ENCODE data around the gene CCDC197.

CCDC197 gene

GRCh38 chr14:94005324-94006073 lies 8.4 kb downstream of the CCDC197 start:
- Histone ChIP-seq H3K36me3 (replicated peaks) (no peaks in the 10 kb centered on the region), H3K4me3 (no peak overlapping the region), H3K9me3 (no peaks in the 10 kb centered on the region), H3K4me1 (0 out of 2 replicates have a peak, but pooled peaks cover 3% of the 10 kb centered on the region), H3K27me3 (ENCODE audit: low read depth) (no peaks in the 10 kb centered on the region; the same call in 1 of the 2 replicates)
- in situ Hi-C loops (cut with MboI; ENCODE audit: low sequenced_read_pairs): no loop called here
- peak in 1 of 2 experiments; percentile 51 for DNase-seq (ENCODE audit: low spot score in 2 of 2)

GRCh38 chr14:94008234-94008633 lies 11.1 kb downstream of the CCDC197 start:
- in situ Hi-C loops (cut with MboI; ENCODE audit: low sequenced_read_pairs): no loop called here

GRCh38 chr14:94009767-94010166 lies 12.7 kb downstream of the CCDC197 start:
- in situ Hi-C loops (cut with MboI; ENCODE audit: low sequenced_read_pairs): no loop called here
- Histone ChIP-seq H3K9me3 (no peaks in the 10 kb centered on the region), H3K4me1 (0 out of 2 replicates have a peak, but pooled peaks cover 3% of the 10 kb centered on the region), H3K27me3 (ENCODE audit: low read depth) (no peaks in the 10 kb centered on the region; the same call in 1 of the 2 replicates), H3K36me3 (replicated peaks) (no peaks in the 10 kb centered on the region), H3K4me3 (no peak overlapping the region)
- no peak for DNase-seq (ENCODE audit: low spot score in 2 of 2)

More at GRCh38 chr14:94008234-94008633, 11.1 kb downstream of the CCDC197 start:
- Histone ChIP-seq H3K4me3 (no peak overlapping the region), H3K4me1 (0 out of 2 replicates have a peak, but pooled peaks cover 3% of the 10 kb centered on the region), H3K36me3 (replicated peaks) (no peaks in the 10 kb centered on the region), H3K9me3 (no peaks in the 10 kb centered on the region), H3K27me3 (ENCODE audit: low read depth) (no peaks in the 10 kb centered on the region; the same call in 1 of the 2 replicates)
- no peak for DNase-seq (ENCODE audit: low spot score in 2 of 2)

- no peaks in the 10 kb centered on the region for H3K4me1 ChIP-seq
- in situ Hi-C loops (cut with MboI; ENCODE audit: low sequenced_read_pairs): no loop called here
- no peak overlapping the region for H3K4me3 ChIP-seq
- no peaks in the 10 kb centered on the region for H3K9me3 ChIP-seq
- no peak for DNase-seq (ENCODE audit: low spot score in 2 of 2)
- H3K27me3 ChIP-seq (ENCODE audit: low read depth): peaks cover 2% of the 10 kb centered on the region; the same call in 1 of the 2 replicates
- H3K36me3 ChIP-seq (replicated peaks): no peaks in the 10 kb centered on the region
Measured at GRCh38 chr14:94010625-94011024, 13.5 kb downstream of the CCDC197 start.

GRCh38 chr14:94011795-94012194 lies 14.7 kb downstream of the CCDC197 start:
- H3K4me1 ChIP-seq: no peaks in the 10 kb centered on the region
- H3K36me3 ChIP-seq (replicated peaks): no peaks in the 10 kb centered on the region
- H3K27me3 ChIP-seq (ENCODE audit: low read depth): peaks cover 2% of the 10 kb centered on the region; the same call in 1 of the 2 replicates
- DNase-seq (ENCODE audit: low spot score in 2 of 2): no peak
- H3K9me3 ChIP-seq: no peaks in the 10 kb centered on the region
- in situ Hi-C loops (cut with MboI; ENCODE audit: low sequenced_read_pairs): no loop called here
- no peak overlapping the region for H3K4me3 ChIP-seq

GRCh38 chr14:94014382-94014781 lies 17.3 kb downstream of the CCDC197 start:
- no peaks in the 10 kb centered on the region for H3K9me3 ChIP-seq
- H3K36me3 ChIP-seq (replicated peaks): no peaks in the 10 kb centered on the region
- H3K4me1 ChIP-seq: no peaks in the 10 kb centered on the region
- peaks cover 2% of the 10 kb centered on the region; the same call in 1 of the 2 replicates for H3K27me3 ChIP-seq (ENCODE audit: low read depth)
- H3K4me3 ChIP-seq: no peak overlapping the region
- in situ Hi-C loops (cut with MboI; ENCODE audit: low sequenced_read_pairs): no loop called here
- DNase-seq (ENCODE audit: low spot score in 2 of 2): no peak

GRCh38 chr14:94015223-94015622 lies 18.1 kb downstream of the CCDC197 start:
- Histone ChIP-seq H3K27me3 (ENCODE audit: low read depth) (peaks cover 2% of the 10 kb centered on the region; the same call in 1 of the 2 replicates), H3K36me3 (replicated peaks) (no peaks in the 10 kb centered on the region), H3K4me1 (no peaks in the 10 kb centered on the region), H3K9me3 (no peaks in the 10 kb centered on the region), H3K4me3 (no peak overlapping the region)
- DNase-seq (ENCODE audit: low spot score in 2 of 2): no peak
- in situ Hi-C loops (cut with MboI; ENCODE audit: low sequenced_read_pairs): no loop called here

GRCh38 chr14:94016446-94016976 lies 19.4 kb downstream of the CCDC197 start:
- Histone ChIP-seq H3K36me3 (replicated peaks) (no peaks in the 10 kb centered on the region), H3K27me3 (ENCODE audit: low read depth) (peaks cover 2% of the 10 kb centered on the region; the same call in 1 of the 2 replicates), H3K4me1 (no peaks in the 10 kb centered on the region), H3K9me3 (no peaks in the 10 kb centered on the region), H3K4me3 (no peak overlapping the region)
- DNase-seq (ENCODE audit: low spot score in 2 of 2): no peak
- in situ Hi-C loops (cut with MboI; ENCODE audit: low sequenced_read_pairs): no loop called here

GRCh38 chr14:94018308-94018707 lies 21.2 kb downstream of the CCDC197 start:
- Histone ChIP-seq H3K9me3 (no peaks in the 10 kb centered on the region), H3K4me1 (0 out of 2 replicates have a peak, but pooled peaks cover 2% of the 10 kb centered on the region), H3K27me3 (ENCODE audit: low read depth) (peaks cover 2% of the 10 kb centered on the region; the same call in 1 of the 2 replicates), H3K4me3 (no peak overlapping the region), H3K36me3 (replicated peaks) (no peaks in the 10 kb centered on the region)
- in situ Hi-C loops (cut with MboI; ENCODE audit: low sequenced_read_pairs): no loop called here
- DNase-seq (ENCODE audit: low spot score in 2 of 2): no peak

- Histone ChIP-seq H3K27me3 (ENCODE audit: low read depth) (peaks cover 2% of the 10 kb centered on the region; the same call in 1 of the 2 replicates), H3K4me1 (0 out of 2 replicates have a peak, but pooled peaks cover 2% of the 10 kb centered on the region), H3K9me3 (no peaks in the 10 kb centered on the region), H3K36me3 (replicated peaks) (no peaks in the 10 kb centered on the region), H3K4me3 (no peak overlapping the region)
- in situ Hi-C loops (cut with MboI; ENCODE audit: low sequenced_read_pairs): no loop called here
- DNase-seq (ENCODE audit: low spot score in 2 of 2): no peak
Measured at GRCh38 chr14:94019329-94019728, 22.2 kb downstream of the CCDC197 start.

GRCh38 chr14:94020267-94020666 lies 23.2 kb downstream of the CCDC197 start:
- no peaks in the 10 kb centered on the region for H3K36me3 ChIP-seq (replicated peaks)
- H3K9me3 ChIP-seq: no peaks in the 10 kb centered on the region
- no peak overlapping the region for H3K4me3 ChIP-seq
- 0 out of 2 replicates have a peak, but pooled peaks cover 2% of the 10 kb centered on the region for H3K4me1 ChIP-seq
- in situ Hi-C loops (cut with MboI; ENCODE audit: low sequenced_read_pairs): no loop called here
- H3K27me3 ChIP-seq (ENCODE audit: low read depth): peaks cover 1% of the 10 kb centered on the region; the same call in 1 of the 2 replicates
- no peak for DNase-seq (ENCODE audit: low spot score in 2 of 2)

- in situ Hi-C loops (cut with MboI; ENCODE audit: low sequenced_read_pairs): no loop called here
- DNase-seq (ENCODE audit: low spot score in 2 of 2): no peak
- H3K9me3 ChIP-seq: no peaks in the 10 kb centered on the region
Measured at GRCh38 chr14:94021001-94021400, 23.9 kb downstream of the CCDC197 start.

GRCh38 chr14:94021416-94022157 lies 24.5 kb downstream of the CCDC197 start:
- Histone ChIP-seq H3K4me3 (no peak overlapping the region), H3K4me1 (peaks cover 2% of the 10 kb centered on the region; the same call in 1 of the 2 replicates), H3K36me3 (replicated peaks) (no peaks in the 10 kb centered on the region), H3K9me3 (no peaks in the 10 kb centered on the region), H3K27me3 (ENCODE audit: low read depth) (no peaks in the 10 kb centered on the region)
- no peak for DNase-seq (ENCODE audit: low spot score in 2 of 2)
- in situ Hi-C loops (cut with MboI; ENCODE audit: low sequenced_read_pairs): no loop called here

More at GRCh38 chr14:94021001-94021400, 23.9 kb downstream of the CCDC197 start:
- no peak overlapping the region for H3K4me3 ChIP-seq
- H3K27me3 ChIP-seq (ENCODE audit: low read depth): no peaks in the 10 kb centered on the region
- H3K4me1 ChIP-seq: peaks cover 2% of the 10 kb centered on the region; the same call in 1 of the 2 replicates
- no peaks in the 10 kb centered on the region for H3K36me3 ChIP-seq (replicated peaks)

Data from HAP-1 (cell line).